ENCODE measurements around the gene PIP4K2A.

PIP4K2A gene

DNA sequence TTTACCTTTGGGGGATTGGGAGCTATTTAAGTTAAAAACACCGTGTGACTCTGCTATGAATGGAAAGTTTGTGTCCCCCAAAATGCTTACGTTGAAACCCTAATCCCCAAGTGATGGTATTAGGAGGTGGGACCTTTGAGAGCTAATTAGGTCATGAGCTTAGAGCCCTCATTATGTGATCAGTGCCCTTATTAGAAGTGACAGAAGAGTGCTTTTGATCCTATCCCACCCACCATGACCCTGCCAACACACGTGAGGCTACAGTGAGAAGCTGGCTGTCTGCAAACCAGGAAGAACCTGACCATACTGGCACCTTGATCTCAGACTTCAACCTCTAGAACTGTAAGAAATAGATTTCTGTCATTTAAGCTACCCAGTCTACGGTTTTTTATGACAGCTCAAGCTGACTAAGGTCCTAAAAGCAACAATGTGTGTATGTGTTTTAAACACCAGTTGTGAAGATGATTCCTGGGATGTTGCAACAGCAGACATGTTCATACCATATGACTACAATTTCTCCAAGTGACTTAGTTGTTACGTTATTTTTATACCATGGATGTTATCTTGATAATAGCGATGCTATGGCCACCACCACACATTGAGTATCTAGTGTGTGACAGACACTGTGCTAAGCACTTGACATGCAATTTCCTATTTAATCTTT lies 124.4 kb downstream of the PIP4K2A start:
- no peak for DNase-seq

DNA sequence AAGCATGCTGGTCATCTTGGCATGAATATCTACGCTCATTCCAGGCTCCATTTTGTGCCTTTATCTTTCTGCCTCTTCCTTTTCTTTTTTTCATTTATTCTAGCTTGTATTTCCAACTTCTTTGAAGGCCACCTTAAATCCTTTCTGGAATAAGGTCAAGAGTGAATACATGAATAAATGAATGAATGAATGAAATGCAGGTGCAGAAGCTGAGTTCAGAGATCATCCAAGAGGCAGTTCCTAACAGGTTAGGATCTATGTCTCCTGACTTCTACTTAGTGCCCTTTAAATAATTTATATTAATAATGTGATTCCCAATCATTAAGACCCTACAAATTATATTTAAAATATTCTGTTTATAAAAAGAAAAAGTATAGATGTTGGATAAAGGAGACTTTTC lies 125.9 kb downstream of the PIP4K2A start:
- no peak for DNase-seq

DNA sequence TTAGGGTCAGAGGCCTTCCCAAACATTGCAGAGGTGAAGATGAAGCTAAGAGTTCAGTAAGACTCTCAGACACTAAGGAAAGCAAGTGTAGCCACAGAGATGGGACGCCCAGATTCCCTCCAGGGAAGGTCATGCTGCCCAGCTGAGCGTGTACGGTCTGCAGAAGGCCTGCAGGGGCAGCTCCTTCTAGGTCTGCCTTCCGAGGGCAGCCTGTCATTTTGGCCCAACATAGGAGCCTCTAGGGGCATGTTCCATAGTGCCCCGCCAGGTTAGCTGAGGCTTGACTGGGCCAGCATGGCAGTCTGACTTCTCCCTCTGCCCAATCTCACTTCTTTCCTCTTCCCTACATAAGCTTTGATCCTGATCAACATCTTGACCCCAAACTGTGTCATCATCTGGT lies 130.7 kb downstream of the PIP4K2A start:
- DNase-seq, result no peak

DNA sequence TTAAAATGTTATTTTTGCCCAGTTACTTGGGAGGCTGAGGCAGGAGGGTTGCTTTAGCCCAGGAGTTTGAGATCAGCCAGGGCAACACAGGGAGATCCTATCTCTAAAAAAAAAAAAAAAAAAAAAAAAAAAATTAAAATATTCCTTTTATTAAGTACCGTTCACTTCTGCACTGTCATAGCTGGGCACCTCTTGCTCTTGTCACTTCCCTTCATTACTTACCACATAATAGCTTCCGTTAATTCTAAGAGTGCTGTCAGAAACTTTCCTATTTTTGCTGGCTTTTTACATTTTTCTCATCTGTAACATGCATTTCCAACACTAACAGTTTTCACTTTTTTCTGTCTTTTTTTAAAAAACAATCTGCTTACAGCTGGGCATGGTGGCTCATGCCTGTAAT lies 132.9 kb downstream of the PIP4K2A start:
- no peak for DNase-seq

DNA sequence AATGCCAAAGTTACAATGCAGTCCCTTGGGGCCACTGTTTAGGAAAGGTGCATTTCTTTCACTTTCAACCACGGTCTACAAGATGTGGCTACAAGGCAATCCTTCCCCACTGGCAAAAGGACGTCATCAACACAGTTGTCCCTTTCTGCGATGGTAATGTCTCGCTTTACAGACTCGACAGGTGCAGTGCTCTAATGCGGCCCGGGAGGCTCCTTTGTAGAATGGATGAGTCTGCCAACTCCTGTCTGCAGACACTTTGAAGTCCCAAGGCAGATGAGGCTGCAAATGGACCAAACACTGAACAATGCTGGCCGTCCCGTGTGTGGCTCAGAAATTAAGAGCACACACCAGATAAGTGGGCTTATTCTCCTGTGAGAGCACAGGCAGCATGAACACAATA lies 133.7 kb downstream of the PIP4K2A start:
- DNase-seq, result no peak

DNA sequence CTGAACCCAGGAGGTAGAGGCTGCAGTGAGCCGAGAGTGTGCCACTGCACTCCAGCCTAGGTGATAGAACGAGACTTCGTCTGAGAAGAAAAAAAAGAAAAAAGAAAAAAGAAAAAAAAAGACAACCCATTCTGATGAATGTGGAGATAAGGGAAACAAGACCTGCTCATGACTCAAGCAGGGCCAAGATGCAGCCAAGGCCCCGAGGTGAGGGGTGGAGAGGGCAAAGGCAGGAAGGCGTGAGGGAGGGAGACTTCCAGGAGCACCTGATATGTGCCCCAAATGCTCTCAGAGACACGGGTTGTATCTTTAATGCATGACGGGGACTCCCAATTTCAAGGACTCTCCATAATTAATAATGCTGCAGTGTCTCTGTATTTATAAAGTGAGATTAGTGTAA lies 134.6 kb downstream of the PIP4K2A start:
- DNase-seq, result no peak

DNA sequence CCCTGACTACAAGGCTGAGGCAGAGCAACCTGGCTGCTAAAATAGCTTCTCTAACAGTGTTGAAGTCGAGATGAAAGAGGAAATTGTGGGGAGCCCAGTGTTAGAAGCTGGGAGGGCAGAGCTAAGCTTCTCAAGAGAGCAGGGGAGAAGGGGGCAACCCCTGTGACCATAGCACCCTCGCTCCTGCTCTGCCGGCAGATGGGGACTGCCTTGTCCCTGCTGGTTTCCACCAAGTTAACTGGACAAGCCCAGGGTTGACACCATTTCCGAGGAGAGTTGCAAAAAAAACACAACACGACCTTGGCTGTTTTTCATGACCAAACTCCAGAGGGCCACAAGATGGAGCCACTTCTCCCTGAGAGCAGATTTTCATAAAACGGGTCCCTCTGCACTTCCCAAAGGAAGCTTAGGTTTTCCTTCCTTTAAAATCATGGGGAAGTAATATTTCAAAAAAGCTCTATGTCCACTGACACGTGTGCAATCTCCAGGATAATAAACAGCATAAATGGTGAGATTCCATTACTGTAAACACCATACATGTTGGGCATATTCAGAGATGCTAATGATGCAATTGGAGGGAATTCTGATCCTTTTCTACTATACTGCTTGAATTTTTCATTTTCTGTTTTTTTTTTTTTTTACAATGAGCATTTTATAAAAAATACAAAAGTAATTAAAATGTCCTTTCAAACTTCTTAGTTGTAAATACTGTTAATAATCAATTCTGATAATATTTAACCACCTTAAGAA lies 140.4 kb downstream of the PIP4K2A start:
- no peak for DNase-seq

DNA sequence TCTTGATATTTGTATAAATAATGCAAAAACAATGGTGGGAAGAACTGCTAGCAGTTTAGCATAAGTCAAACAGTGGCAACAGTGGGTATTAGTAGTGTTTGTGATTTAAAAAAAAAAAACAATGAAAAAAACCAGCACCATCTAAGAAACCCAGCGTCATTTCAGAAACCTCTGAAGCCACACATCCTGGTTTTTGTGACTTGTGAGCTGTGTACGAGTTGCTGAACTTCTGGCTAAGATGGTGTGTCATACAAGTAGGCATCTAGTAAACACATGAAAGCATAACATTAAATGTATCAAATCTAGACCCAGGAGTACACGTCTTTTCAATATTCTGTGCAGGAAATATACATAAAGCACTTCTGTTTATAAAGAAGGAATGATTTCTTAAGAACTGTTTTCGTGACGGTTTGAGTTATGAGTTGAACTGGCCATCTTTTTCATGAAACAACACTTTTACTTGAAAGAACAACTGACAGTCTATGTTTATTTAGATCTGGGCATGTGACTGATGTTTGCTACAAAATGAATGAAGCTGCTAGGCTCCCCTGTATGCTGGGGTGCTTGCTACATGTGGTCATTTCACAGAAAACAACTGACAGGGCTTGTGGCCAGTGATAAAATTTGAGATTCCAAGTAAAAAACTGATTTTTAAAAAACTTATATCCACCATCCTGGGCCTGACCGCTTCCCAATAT lies 143.5 kb downstream of the PIP4K2A start:
- DNase-seq, result peak; percentile 29

DNA sequence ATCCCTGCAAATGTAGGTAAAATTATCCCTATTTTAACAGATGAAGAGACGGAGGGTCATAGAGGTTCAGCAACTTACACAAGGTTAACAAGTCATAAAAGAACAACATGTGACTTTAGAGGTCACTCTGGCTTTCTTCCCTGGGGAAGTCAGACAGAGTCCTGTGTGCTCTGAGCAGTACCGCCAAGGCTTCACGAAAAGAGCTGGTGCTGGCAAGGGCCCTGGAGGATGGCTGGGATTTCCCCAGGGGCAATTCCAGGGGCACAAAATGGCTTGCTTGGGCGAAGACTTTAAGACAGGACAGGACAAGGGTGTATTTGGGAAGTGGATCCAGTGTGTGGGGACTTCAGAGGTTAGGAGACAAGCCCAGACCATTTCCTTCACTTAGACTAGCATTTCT lies 144.1 kb downstream of the PIP4K2A start:
- DNase-seq, result no peak

DNA sequence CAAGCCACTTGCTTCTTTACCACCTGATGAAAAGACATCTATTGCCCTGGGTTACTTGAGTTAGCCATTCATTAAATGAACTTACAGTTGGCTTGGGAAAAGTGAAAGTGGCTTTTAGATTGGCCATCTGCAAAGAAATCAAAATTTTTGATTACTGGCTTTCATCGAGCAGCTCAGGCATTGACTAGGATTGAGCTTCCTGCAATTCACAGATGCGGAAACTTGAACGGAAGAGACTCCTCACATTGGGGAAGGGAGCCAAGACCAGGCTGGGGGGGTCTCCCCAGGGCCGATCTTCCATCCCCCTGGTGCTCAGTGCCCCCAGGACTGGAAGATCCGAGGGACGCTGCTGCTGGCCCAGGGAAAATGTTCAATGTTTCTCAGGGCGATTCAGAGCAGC lies 145.4 kb downstream of the PIP4K2A start:
- no peak for DNase-seq

DNA sequence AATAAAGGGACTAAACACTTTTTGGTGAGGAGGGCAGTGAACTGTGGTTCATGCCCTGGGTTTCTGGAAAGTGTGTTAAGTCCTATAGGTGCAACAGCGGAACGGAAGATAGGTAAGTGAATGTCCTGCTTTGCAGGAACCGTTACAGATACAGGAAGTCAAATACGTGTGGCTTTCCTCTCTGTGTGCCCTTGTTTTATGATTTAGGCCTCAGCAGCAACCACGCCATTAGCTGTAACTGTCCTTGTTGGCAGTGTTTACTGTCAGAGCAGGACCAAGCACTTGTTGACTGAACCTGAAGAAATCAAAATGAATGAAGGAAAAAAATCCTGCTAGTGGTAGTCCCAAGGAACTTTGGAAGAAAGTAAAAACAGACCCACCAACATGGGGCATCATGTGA lies 150.3 kb downstream of the PIP4K2A start:
- DNase-seq, result no peak

DNA sequence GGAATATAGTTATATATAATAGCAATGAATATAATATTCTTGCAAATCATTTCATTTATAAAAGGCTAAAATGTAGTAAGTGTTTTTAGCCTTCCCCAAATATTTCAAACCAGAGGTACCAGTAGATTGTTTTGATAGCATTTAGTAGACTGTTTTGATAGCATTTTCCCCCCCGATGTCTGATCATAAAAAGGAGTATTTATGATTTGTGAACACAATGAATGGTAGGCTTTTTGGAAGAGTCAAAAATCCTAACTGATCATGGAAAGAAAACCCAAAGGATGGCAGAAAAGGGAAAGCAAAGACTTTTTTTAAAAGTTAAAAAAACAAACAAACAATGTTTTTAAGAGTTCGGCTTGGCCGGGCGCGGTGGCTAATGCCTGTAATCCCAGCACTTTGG lies 152.5 kb downstream of the PIP4K2A start:
- no peak for DNase-seq

DNA sequence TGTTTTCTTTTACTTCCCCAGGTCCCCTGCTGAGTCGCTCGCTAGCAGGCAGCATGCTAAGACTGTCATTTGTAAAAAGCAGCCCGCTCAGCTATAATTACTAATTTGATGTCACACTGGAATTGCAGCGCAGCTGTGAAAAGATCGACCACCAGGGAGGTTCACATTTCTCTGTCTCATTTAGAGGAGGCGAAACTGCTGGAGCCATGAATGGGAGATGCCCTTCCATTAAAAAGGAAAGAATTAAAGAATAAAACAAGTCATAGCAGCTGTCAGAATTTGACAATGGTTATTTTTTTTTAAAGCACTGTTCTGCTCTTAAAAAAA lies 153.5 kb downstream of the PIP4K2A start:
- DNase-seq, result no peak

DNA sequence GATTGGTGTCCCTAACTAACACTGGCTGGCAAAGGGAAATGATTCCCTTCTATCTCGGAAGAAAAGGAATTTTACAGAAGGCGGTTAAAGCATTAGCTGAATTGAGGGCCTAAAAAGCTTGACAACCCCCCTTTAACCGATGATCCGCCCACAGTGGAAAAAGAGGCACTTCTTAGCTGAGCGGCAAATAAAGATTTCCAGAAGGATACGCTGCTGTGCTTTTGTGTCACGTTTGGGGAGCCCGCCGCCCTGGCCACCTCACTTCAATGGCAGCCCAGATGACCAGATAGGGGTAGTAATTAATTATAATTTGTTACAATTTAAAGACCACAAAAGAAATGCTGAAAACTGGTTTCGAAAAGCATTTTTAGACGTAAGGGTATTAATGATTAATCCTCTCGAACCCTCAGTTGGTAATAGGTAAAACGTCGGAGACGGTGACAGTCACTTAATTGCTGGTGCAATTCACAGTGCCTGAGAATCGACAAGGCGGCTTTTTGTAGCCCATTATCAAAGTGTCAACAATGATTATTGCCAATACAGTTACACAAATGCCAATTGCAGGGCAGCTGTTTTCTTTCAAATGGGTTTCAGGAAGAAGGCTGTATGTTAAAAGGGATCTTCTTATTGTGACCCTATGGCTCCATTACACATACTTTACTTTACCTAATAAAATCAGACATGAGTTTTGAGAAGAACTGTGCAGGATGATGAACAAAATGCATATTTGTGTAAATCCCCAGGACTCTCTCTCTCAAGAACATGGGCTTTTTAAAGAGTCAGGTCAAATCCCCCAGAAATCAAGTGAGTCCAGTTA lies 154.1 kb downstream of the PIP4K2A start:
- no peak for DNase-seq

DNA sequence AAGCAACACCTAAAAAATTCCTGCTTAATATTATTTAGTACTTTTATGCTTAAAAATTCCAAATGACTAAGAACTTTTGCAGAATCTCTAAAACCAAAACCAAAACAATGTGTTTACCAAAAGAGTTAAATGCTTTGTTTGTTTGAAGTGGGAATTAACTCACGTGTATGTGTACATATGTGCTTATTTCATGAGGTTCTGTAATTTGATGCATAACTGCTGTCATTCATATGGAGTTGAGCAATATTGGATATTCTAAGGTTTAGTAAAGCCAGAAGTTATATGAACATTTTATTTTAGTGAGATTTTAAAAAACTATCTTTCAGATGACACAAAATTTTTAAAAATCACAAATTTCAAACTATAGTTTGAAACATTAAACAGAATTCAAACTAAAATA lies 157.1 kb downstream of the PIP4K2A start:
- DNase-seq, result no peak

DNA sequence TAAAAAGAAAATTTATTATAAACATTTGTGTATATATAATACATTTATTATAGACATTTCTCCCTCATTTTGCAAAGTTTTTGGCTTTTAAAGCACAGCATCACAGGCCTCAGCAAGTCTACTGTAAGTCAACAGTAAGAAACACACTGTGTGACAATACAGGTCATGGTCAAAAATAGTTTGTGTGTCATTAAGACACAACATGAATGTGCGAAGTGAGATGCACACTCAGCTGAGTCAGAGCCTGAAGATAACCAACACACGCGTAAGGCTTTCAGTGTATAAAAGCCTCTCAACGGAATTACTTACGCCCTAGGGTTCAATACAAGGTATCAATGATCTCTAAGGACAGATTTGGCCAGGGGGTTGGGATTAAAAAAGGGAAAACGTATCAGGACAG lies 157.6 kb downstream of the PIP4K2A start:
- DNase-seq, result no peak

DNA sequence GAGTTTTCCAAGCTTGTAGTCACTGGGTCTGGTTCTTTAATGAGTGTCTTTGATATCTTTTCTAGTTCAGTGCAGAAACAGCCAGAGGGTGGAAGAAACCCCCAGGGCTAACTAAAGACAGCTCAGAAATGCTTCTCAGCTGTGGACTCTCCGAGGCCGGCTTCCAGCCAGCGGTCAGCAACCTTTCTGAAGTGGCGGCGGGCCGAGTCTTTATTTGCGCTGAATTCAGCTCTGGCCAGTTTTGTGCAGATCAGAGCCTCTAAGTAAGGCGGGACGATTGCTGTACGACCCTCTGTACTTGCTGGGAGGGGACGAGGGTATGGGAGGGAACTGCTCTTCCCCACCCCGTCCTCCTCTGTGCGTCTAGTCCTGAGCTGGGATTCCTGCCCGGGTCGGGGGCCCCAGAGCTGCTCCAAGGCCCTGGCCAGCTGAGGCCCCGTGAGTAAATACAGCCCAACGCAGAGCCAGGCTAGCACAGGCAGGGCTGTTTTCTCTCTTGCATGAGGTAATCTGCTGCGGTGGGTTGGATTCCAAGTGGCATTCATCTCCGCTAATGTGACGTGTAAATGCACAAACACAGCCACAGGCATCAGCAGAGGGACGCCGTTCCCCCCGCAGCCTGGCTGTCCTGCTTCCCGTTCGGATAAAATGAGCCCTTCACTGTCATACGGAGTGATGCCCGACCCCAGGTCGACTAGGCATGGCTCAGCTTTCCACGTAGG lies 159.8 kb downstream of the PIP4K2A start:
- no peak for DNase-seq

DNA sequence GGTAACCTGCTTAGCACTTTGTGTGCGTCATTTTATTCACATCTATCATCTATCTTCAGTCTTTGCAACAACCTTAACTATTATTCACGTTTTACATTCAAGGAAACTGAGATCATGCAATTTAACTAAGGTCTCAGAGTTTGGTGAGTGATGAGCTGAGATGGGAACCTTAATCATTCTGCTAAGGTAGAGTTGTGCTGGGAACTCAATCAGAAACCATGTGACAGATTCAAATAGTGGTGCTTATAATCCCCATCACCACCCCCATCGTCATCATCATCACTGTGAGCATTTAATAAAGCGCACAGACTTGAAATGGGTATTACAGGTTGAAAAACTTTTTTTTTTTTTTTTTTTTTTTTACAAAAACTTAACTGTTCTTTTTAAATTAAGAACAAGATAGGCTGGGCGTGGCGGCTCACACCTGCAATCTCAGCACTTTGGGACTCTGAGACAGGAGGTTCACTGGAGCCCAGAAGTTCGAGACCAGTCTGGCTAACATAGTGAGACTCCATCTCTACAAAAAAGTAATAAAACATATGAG lies 160.9 kb downstream of the PIP4K2A start:
- DNase-seq, result no peak

DNA sequence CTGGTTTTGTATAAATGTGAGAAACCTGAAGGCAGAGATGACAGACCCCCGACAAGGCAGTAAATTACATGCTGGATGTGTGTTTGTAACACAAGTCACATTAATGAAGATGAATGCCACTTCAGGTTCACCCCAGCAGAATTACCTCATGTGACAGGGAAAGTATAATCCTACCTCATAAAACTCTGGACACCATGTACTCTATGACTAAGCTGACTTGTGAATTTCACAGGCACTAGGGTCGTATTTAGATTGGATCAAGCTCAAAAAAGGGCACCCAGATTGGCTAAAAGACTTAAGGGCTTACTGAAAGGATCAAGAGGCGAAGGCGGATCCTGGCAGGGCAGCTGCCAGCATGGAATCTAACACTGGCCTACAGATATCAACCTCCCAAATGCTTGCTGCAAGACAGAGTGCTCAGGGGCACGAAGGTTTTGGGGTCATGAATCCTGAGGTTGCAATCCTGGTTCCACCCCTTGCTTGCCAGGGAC lies 161.4 kb downstream of the PIP4K2A start:
- no peak for DNase-seq

DNA sequence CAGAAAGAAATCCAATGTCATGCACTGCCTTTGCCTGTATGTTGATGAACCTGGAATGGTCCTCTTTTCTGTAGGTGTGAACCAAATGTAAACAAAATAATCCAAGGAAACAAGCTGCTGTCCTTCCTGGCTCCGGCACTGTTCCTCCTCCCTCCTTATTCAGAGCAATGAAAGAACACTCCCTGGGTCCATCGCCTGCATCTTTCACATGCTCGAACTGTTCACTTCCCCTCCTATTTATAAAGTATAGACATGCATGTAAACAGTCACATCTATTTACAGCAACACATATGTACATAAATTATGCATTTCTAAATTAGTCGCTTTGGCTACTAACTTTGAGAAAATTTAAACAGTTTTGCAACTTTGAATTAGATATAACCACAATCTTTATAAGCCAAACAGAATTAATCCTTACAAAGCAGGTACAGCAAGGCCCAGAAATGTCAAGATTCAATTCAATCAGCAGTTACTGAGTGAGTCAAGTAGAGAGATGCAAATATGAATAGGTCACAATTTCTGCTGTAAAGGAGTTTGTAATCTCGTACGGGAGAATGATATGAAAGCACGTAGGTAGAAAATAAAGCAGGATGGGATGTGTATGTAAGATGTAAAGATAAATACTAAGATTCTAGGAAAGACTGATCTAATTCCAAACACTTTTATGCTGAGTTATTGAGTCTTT lies 162.6 kb downstream of the PIP4K2A start:
- no peak for DNase-seq

DNA sequence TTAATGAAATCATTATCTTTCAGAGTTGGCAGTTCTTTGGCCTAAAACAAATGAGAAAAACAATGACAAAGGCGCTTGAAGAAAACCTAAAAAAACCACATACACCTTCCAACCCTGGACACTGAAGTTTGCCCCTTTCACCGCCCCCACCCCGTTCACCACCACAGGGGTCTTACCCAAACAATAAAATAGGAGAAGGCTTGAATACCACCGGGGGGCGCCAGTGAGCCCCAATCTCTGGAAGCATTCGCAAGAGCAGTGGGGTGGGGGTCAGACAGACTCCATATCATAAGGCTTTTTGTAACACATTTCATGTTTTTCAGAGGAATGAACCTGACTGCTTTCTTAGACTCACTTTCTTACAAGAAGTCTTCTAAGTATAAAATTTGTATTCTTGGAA lies 163.6 kb downstream of the PIP4K2A start:
- peak; percentile 59 for DNase-seq

DNA sequence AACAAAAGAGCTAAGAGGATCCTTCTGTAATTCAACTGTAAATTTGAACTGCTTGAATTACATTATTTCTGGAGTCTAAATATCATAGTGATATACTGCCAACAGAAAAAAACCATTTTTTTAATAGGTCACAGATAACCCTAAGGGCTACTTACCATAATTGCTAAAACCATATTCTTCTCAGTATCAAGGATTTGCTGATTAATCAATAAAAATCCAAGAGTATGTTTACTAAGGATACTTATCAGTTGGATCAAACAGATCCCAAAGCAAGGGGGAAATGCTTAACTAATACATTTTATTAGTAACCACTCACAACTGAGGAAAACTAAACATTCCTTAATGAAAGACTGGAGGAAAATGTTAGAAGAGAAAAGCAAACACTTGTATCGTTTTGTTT lies 166.0 kb downstream of the PIP4K2A start:
- no peak for DNase-seq
